HepG2 (cell line): Measurements from ENCODE around the gene FZD4. TPM values are rescaled to one million over a fixed set of nuclear protein-coding genes. Genes with fewer than 3 reads are reported as not detected.

Source experiments
- ARID5B ChIP-seq: IDR thresholded peaks from 2 replicates; pipeline ENCODE4 v1.4.0; 2020; ENCODE audit warnings: mild to moderate bottlenecking, missing genetic modification reagents
- CENPT ChIP-seq: sonication (generic); formaldehyde crosslinking; IDR thresholded peaks from 2 replicates; pipeline ENCODE4 v1.8.0; 2022; ENCODE audit warnings: low read depth, mild to moderate bottlenecking, moderate library complexity, missing genetic modification reagents
- DMAP1 ChIP-seq: IDR thresholded peaks from 2 replicates; pipeline ENCODE4 v1.6.1; 2016
- FOXK1 ChIP-seq: sonication (generic); formaldehyde crosslinking; IDR thresholded peaks from 2 replicates; pipeline ENCODE4 v1.4.0; 2020; ENCODE audit warnings: low read depth, missing genetic modification reagents, borderline replicate concordance
- GTF3A ChIP-seq: sonication (generic); formaldehyde crosslinking; conservative IDR thresholded peaks from 2 replicates; pipeline ENCODE4 v1.4.0; 2020; ENCODE audit warnings: mild to moderate bottlenecking, missing genetic modification reagents
- HOXA3 ChIP-seq: sonication (generic); formaldehyde crosslinking; IDR thresholded peaks from 2 replicates; pipeline ENCODE4 v1.5.0; 2020; ENCODE audit warnings: missing genetic modification reagents
- IRF1 ChIP-seq: sonication (generic); formaldehyde crosslinking; IDR thresholded peaks from 2 replicates; pipeline ENCODE4 v1.4.0; 2020; ENCODE audit warnings: low read depth, mild to moderate bottlenecking, missing genetic modification reagents
- POLR2G ChIP-seq: fragments of 200-400 bp; formaldehyde crosslinking; IDR thresholded peaks from 2 replicates; pipeline ENCODE4 v1.6.1; 2018; ENCODE audit warnings: mild to moderate bottlenecking, low read depth, low read length, moderate library complexity
- SMAD9 ChIP-seq: sonication (generic); formaldehyde crosslinking; IDR thresholded peaks from 2 replicates; pipeline ENCODE4 v1.5.1; 2020; ENCODE audit warnings: mild to moderate bottlenecking, missing genetic modification reagents
- SNAI1 ChIP-seq: sonication (generic); formaldehyde crosslinking; IDR thresholded peaks from 2 replicates; pipeline ENCODE4 v1.5.0; 2020; ENCODE audit warnings: mild to moderate bottlenecking, missing genetic modification reagents, borderline replicate concordance
- TBX3 ChIP-seq: fragments of 450-650 bp; IDR thresholded peaks from 2 replicates; pipeline ENCODE4 v1.6.1; 2017; ENCODE audit warnings: antibody characterized with exemption, mild to moderate bottlenecking, inconsistent platforms, borderline replicate concordance
- YY1 ChIP-seq: IDR thresholded peaks from 2 replicates; pipeline ENCODE4 v1.6.1; 2011; ENCODE audit warnings: low read length, low read depth, moderate library complexity, mild to moderate bottlenecking; ENCODE audit not compliant: insufficient read depth, insufficient replicate concordance
- ZBTB43 ChIP-seq: sonication (generic); formaldehyde crosslinking; conservative IDR thresholded peaks from 2 replicates; pipeline ENCODE4 v1.4.0; 2020; ENCODE audit warnings: missing genetic modification reagents
- ZIK1 ChIP-seq: sonication (generic); formaldehyde crosslinking; IDR thresholded peaks from 2 replicates; pipeline ENCODE4 v1.5.0; 2020; ENCODE audit warnings: mild to moderate bottlenecking, low read depth, missing genetic modification reagents, borderline replicate concordance
- ZNF205 ChIP-seq: IDR thresholded peaks from 2 replicates; pipeline ENCODE4 v1.6.1; 2018; ENCODE audit warnings: missing biosample characterization, missing genetic modification reagents
- ZNF331 ChIP-seq: sonication (generic); formaldehyde crosslinking; IDR thresholded peaks from 2 replicates; pipeline ENCODE4 v1.4.0; 2020; ENCODE audit warnings: missing genetic modification reagents
- ZNF335 ChIP-seq: sonication (generic); formaldehyde crosslinking; IDR thresholded peaks from 2 replicates; pipeline ENCODE4 v1.4.0; 2020; ENCODE audit warnings: missing genetic modification reagents
- ZNF558 ChIP-seq: sonication (generic); formaldehyde crosslinking; IDR thresholded peaks from 2 replicates; pipeline ENCODE4 v1.9.0; 2022; ENCODE audit warnings: mild to moderate bottlenecking, missing genetic modification reagents, borderline replicate concordance
- ZNF660 ChIP-seq: sonication (generic); formaldehyde crosslinking; IDR thresholded peaks from 2 replicates; pipeline ENCODE4 v1.5.1; 2020; ENCODE audit warnings: mild to moderate bottlenecking, low read depth, missing genetic modification reagents, borderline replicate concordance
- ZNF710 ChIP-seq: sonication (generic); formaldehyde crosslinking; IDR thresholded peaks from 2 replicates; pipeline ENCODE4 v1.5.0; 2020; ENCODE audit warnings: mild to moderate bottlenecking, missing genetic modification reagents, borderline replicate concordance
- ZSCAN25 ChIP-seq: sonication (generic); formaldehyde crosslinking; IDR thresholded peaks from 2 replicates; pipeline ENCODE4 v1.8.0; 2022; ENCODE audit warnings: mild to moderate bottlenecking, missing genetic modification reagents
- ZSCAN9 ChIP-seq: IDR thresholded peaks from 2 replicates; pipeline ENCODE4 v1.6.1; 2016; ENCODE audit warnings: borderline replicate concordance
- polyA plus RNA-seq, 8 experiments: library from polyadenylated mRNA; depleted of rRNA in 3 of 8; stranded (reverse) in 7 of 8; unstranded in 1 of 8; fragments of >200 nt; fragmentation: Illumina TruSeq in 4 of 8; extraction: Trizol in 4 of 8; gene quantifications; 2 replicates each; pipeline versions ENCODE4 v1.2.1 to v1.2.3, GENCODE V29; 2011 to 2016; ENCODE audit warnings: low read depth in 4 of 8, missing spikeins in 1 of 8, mixed read lengths in 1 of 8; ENCODE audit not compliant: insufficient read depth in 1 of 8
- total RNA-seq, 5 experiments: library from RNA; depleted of rRNA; stranded (reverse); fragments of >200 nt; fragmentation: Illumina TruSeq; extraction: Trizol; gene quantifications; 2 replicates each; pipeline ENCODE4 v1.2.3, GENCODE V29; 2016; ENCODE audit warnings: low read depth in 1 of 5

FZD4 gene
- total and polyA plus RNA-seq, 2 of the 13 experiments (the other 11 are each of a cell fraction or from before 2014, with no cell fraction given): 46.5 to 70.4 TPM

GRCh38 chr11:86941077-86941870 lies 13.9 kb downstream of the FZD4 start (continued):
- TF ChIP-seq FOXK1 (CRISPR knock-in tag) (peak; percentile 70), SNAI1 (no peak), ZNF710 (peak; percentile 75; the same call in 1 of the 2 replicates), ZNF335 (CRISPR knock-in tag) (no peak), ZBTB43 (CRISPR knock-in tag) (no peak), GTF3A (CRISPR knock-in tag) (no peak), HOXA3 (peak; percentile 57; the same call in 1 of the 2 replicates), ZNF205 (CRISPR knock-in tag) (peak; percentile 36; the same call in 1 of the 2 replicates), IRF1 (CRISPR knock-in tag) (no peak), DMAP1 (peak; percentile 21; the same call in 1 of the 2 replicates), ZNF558 (CRISPR knock-in tag) (no peak), SMAD9 (CRISPR knock-in tag) (no peak), ZSCAN25 (peak; percentile 17; the same call in 1 of the 2 replicates), ZNF331 (peak; percentile 30; the same call in 1 of the 2 replicates), TBX3 (peak; percentile 70), ZIK1 (CRISPR knock-in tag) (no peak), POLR2G (no peak), CENPT (CRISPR knock-in tag) (no peak), ZSCAN9 (CRISPR knock-in tag) (no peak), YY1 (peak; percentile 48), ZNF660 (CRISPR knock-in tag) (no peak), ARID5B (CRISPR knock-in tag) (peak; percentile 98)
